Neural cell (in vitro differentiated cells): ENCODE results near the gene MED29.

Experiments
- POLR2AphosphoS5 ChIP-seq: IDR thresholded peaks from 2 replicates; pipeline ENCODE4 v1.6.1; 2012
- TF ChIP-seq, protein P1 (sequence below): fragments of 450-650 bp; IDR thresholded peaks from 2 replicates; pipeline ENCODE4 v1.5.1; 2014; ENCODE audit warnings: antibody characterized with exemption, mild to moderate bottlenecking, moderate library complexity; ENCODE audit not compliant: poor library complexity, severe bottlenecking

DNA sequence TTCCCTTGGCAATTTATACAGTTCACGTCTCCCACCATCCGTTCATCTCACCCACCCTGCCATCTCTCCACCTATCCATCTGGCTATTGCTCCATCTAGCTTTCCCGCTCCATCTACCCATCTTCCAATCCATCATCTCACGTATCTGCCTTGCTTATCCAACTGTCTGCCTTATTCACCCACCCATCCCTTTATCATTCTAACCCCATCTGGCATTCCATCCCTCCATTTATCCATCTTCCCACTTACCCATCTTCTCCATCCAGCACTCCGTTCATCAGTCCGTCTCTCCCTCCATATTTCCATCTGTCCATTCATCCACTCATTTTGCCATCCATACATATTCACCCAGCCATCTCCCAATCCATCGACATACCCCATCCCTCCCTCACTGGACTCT, 34.6 kb downstream of the MED29 start:
- TF ChIP-seq POLR2AphosphoS5 = no peak
- TF ChIP-seq, protein P1, sequence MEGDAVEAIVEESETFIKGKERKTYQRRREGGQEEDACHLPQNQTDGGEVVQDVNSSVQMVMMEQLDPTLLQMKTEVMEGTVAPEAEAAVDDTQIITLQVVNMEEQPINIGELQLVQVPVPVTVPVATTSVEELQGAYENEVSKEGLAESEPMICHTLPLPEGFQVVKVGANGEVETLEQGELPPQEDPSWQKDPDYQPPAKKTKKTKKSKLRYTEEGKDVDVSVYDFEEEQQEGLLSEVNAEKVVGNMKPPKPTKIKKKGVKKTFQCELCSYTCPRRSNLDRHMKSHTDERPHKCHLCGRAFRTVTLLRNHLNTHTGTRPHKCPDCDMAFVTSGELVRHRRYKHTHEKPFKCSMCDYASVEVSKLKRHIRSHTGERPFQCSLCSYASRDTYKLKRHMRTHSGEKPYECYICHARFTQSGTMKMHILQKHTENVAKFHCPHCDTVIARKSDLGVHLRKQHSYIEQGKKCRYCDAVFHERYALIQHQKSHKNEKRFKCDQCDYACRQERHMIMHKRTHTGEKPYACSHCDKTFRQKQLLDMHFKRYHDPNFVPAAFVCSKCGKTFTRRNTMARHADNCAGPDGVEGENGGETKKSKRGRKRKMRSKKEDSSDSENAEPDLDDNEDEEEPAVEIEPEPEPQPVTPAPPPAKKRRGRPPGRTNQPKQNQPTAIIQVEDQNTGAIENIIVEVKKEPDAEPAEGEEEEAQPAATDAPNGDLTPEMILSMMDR = no peak
